ENCODE results near the gene GLRA2.

Gene GLRA2

DNA sequence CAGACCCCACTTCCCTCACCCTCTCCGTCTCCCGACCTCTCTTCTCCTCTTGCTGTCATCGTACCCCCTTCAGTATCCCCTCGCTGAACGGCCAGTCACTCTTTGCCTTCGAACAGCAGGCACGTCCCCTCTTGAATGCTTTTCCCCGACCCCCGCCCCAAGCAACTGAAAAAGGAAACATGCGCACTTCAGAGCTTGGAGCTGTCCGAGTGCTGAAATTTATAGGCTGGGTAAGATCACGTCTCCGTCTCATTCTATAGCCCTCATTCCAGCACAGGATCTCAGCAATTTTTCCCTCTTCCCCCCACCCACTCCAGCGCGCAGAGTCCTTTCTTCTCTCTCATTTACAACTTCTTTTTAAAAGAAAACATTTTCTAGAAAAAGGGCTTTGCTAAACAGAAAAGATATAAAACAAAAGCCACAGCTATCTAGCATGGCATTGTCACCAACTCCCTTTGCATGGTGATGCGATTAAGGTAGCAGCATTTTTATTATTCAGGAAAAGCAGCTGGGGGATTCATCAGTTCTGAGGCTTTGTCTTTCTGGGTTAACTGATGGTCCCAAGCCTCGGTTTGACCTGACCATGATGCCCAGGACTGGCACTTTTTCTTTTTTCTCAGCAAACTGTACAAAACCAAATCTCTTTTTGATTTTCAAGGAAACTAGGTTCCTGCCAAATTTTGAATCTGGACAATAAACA lies at the start of gene GLRA2:
Gene GLRA2 (plus strand): TSS at position 247 of the 700 bp plus-strand sequence. CDS start 522 bp downstream, outside the sequence.
- in situ Hi-C loops (cut with HindIII; ENCODE audit: low sequenced_read_pairs), result no loop called here

DNA sequence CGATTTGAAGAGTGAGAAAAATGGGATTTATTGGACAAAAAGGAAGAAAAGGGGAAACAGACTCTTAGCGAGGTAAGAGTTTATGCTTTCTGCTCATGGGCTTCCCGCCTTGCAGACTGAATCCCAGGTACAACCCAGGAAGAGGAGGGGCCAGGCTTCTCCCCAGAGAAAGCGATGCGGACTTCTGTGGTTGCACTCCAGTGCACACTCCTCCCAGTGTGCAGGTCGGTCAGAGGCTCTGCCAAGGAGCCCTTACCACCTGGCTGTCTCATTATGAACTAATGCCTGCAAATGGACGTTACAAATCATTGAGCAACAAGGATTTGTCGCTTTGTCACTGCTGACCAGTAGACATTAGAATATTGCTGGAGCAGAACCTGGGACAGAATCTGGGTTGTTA lies 39.9 kb upstream of the GLRA2 start:
- in situ Hi-C loops (cut with HindIII; ENCODE audit: low sequenced_read_pairs), result no loop called here

DNA sequence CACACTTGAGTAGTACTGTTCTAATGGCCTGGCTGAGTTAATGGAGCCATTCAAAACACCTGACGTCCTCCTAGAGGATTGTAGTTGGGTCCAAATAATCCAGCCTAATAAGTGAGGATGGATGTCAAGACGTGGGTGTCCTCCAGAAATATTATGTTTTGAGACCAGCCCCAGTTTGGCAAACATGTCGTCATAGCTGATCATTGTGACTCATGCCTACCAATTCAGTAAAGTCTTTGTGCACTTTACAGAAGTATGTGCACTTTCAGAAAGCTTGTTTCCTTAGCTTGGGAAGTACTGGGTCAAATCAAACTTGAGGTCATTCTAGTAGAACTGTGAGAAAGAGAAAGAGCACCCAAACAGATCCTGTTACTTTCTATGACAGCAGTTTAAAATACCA lies 37.6 kb upstream of the GLRA2 start:
- in situ Hi-C loops (cut with HindIII; ENCODE audit: low sequenced_read_pairs), result no loop called here

GRCh38 chrX:14496674-14497073 lies 32.7 kb upstream of the GLRA2 start:
- in situ Hi-C loops (cut with HindIII; ENCODE audit: low sequenced_read_pairs), result no loop called here

DNA sequence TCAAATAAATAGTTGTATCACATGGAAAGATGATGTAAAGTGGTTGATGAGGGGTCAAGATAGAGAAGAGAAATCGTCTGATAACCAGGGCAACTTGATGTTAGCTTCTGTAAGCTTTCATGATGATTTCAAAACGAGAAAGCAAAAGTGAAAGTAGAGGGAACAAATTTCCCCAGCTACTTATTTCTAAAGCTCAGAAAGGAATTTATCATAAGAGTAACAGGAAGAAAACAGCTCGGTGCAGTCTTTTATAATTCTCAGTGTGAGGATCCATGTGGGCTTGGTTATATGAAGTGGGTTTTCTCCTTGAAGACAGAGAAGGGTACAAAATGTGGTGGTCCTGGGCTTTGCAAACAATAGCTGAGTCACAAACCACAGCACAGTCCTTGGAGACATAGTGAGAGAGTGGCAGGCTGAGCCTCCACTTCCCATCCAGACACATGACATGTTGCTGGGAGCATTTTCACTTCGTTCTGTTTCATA lies 32.1 kb upstream of the GLRA2 start:
- in situ Hi-C loops (cut with HindIII; ENCODE audit: low sequenced_read_pairs), result no loop called here

GRCh38 chrX:14501327-14501726 lies 28.0 kb upstream of the GLRA2 start:
- in situ Hi-C loops (cut with HindIII; ENCODE audit: low sequenced_read_pairs), result no loop called here

- in situ Hi-C loops (cut with HindIII; ENCODE audit: low sequenced_read_pairs), result no loop called here
Measured at GRCh38 chrX:14504960-14505538, 24.3 kb upstream of the GLRA2 start.

- in situ Hi-C loops (cut with HindIII; ENCODE audit: low sequenced_read_pairs), result no loop called here
Measured at GRCh38 chrX:14505648-14506047, 23.7 kb upstream of the GLRA2 start.

GRCh38 chrX:14506866-14507265 lies 22.5 kb upstream of the GLRA2 start:
- in situ Hi-C loops (cut with HindIII; ENCODE audit: low sequenced_read_pairs), result no loop called here

GRCh38 chrX:14508025-14508690 lies 21.2 kb upstream of the GLRA2 start:
- in situ Hi-C loops (cut with HindIII; ENCODE audit: low sequenced_read_pairs), result no loop called here

- in situ Hi-C loops (cut with HindIII; ENCODE audit: low sequenced_read_pairs), result no loop called here
Measured at GRCh38 chrX:14509325-14510057, 19.8 kb upstream of the GLRA2 start.

DNA sequence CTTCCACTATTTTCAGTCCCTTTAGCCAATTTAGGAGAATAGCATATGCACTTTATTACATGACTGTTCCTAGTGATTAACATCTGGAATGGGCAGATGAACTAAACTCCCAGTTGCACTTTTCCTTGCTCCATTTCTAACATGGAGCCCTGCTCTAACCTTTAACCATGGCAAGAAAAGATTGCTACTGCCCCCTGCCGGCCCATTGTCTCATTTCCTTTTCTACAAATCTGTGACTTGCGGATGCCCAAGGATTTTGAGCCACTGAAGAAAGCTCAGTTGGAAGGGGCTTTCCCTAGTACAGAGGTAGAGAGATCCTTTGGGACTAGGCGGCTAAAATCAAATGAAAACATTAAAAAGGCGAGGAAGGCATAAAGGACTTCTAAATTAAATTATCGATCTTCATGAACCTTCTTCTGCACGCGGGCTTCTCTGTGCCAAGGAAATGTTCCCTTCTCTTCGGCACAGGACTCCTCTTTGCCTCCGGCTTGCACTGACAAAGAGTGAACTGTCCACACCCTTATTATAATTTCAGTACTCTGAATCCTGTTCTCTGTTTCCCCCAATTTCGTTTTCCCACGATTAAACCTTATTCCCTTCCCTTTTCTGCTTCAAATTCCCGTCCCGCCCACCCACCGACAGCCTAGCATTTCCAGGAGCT lies 577 bp upstream of the GLRA2 start:
- in situ Hi-C loops (cut with HindIII; ENCODE audit: low sequenced_read_pairs), result no loop called here

GRCh38 chrX:14533867-14534266 lies 4.5 kb downstream of the GLRA2 start:
- in situ Hi-C loops (cut with HindIII; ENCODE audit: low sequenced_read_pairs), result no loop called here

GRCh38 chrX:14546190-14546589 lies 16.9 kb downstream of the GLRA2 start:
- in situ Hi-C loops (cut with HindIII; ENCODE audit: low sequenced_read_pairs), result no loop called here

GRCh38 chrX:14554131-14554715 lies 24.9 kb downstream of the GLRA2 start:
- in situ Hi-C loops (cut with HindIII; ENCODE audit: low sequenced_read_pairs), result no loop called here

- in situ Hi-C loops (cut with HindIII; ENCODE audit: low sequenced_read_pairs), result no loop called here
Measured at GRCh38 chrX:14564058-14564457, 34.7 kb downstream of the GLRA2 start.

DNA sequence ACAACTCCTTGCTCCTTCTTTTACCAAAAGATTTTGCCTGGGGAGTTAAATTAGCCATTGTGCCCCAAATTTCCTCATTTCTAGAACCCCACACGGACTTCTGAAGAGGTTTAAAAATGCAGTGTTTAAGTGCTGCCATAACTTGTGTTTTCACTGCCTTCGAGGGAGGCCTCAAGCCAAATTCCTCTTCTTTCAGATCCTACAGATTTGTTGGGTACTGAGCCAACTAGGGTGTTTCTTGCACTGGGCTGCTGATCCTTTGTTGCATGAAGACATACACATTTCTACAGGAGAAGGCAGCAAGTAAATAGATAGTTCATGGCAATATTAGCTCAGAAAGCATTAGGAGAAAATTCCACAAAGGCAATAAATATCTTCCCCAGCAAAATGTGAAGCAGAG lies 43.8 kb downstream of the GLRA2 start:
- in situ Hi-C loops (cut with HindIII; ENCODE audit: low sequenced_read_pairs), result no loop called here

DNA sequence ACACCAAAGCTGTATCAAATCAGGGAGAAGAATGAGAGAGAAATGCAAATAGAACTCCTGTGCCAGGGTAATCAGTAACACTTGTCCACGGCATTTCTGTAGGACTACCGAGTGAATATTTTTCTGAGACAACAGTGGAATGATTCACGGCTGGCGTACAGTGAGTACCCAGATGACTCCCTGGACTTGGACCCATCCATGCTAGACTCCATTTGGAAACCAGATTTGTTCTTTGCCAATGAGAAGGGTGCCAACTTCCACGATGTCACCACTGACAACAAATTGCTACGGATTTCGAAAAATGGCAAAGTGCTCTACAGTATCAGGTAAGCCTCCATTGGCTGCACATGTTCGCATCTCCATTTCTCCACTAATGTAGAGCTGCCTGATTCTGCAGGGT lies 51.7 kb downstream of the GLRA2 start:
- in situ Hi-C loops (cut with HindIII; ENCODE audit: low sequenced_read_pairs), result no loop called here

GRCh38 chrX:14584548-14584947 lies 55.2 kb downstream of the GLRA2 start:
- in situ Hi-C loops (cut with HindIII; ENCODE audit: low sequenced_read_pairs), result no loop called here

- in situ Hi-C loops (cut with HindIII; ENCODE audit: low sequenced_read_pairs), result no loop called here
Measured at GRCh38 chrX:14590216-14590615, 60.9 kb downstream of the GLRA2 start.
